ENCODE measurements around the gene CCDC27.

Gene CCDC27

DNA sequence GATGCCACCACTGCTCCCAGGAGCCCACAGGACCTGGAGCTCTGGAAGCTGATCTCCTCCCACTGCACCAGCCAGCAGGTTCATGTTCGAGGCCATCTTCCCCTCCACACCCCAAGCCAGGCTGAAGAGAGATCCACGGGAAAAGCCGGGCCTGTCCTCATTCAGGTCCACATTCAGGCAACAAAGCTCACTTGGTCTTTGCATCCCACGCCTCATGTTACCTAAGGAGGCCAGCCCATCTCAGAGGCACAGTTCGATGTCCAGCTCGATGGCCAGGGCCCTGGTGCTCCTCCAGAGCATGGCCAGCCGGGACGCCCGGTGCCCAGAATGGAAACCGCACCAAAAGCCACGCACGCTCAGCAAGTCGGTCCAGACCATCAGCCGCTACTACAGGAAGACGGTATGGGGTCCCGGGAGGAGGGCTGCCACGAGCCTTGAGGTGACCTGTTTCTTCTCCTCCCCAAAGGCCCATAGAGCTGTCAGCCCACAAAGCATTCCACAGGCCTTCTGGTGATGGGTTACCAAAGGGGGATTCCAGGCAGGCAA lies at the start of gene CCDC27:
Gene CCDC27 (plus strand): TSS at position 51 of the 546 bp plus-strand sequence. CDS start 32 bp downstream, at position 83.
- DNase-seq: no peak

DNA sequence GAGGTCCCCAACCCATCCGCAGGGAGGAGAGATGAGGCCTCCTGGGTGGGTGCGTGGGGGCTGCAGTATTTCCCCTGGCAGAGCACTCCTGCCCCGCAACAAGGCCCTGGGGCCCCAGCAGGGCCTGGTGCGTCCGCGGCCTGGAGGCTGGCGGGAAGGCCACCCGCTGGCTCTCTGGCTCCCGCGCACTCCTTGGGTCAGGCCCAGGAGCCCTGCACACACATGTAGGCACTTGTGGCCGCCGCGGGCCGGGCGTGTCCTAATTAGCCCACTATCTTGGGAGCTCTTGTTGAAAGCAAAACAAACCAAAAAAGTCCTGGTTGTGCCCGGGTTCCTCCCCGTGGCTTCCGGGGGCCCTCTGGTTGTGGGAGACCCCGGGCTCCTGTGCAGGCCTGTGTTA lies 49.7 kb upstream of the CCDC27 start:
- no peak for DNase-seq

DNA sequence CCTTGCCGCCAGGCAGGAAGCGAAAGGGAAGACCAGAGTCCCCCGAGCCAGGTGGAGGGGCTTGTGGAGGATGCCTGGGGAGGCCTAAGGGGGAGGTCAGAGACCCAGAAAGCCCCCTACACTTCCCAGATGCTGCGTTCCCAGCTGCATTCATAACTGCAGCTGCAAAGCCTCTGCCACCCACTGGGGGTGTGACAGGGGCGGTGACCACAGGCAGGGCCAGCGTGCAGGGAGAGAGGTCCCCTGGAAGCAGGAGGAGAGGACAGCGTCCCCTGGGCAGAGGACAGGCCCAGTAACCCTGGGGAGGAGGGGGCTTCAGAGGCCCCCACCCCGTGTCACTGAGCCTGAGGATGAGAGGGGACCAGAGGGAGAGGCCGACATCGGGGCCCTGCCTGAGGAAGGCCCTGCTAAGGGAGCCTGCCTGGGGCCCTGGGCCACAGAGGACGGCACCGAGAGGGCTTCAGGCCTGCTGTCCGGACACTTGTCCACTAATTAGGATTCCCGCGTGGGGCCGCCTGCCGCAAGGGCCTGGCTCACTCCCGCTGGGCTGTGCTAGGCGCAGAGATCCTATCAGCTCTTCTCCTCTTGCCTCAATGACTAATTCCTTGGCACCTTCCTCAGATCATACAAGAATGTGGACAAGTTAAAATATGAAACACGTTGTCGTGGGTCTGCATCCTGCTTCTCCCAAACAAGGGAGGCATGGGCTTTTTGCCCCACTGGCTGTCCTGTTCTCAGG lies 49.1 kb upstream of the CCDC27 start:
- DNase-seq: no peak

DNA sequence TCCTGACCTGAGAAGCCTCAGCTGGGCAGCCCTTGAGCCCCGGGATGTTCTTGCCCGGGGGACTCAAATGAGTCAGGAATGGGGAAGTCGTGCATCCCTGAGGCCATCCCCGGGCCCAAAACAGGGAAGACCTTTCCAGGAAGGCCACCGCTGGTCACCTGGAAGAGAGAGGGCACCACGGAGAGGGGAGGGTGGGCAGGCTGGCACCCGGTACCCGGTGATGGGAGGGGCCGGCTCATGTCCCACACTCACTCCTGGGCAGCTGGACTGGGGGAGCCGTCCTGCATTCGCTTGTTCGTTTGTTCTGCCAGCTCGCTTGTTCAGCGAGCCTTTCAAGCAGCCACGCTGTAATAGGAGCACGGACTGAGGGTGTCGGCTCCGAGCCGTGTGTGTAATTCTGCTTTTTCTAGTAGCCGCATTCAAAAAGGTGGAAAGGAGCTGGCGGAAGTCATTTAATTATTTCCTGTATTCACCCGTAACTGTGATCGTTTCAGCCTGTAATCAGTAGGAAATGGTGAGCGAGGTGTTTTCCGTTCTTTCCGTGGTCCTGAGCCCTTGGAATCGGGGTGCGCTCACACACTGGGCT lies 48.4 kb upstream of the CCDC27 start:
- DNase-seq: no peak

DNA sequence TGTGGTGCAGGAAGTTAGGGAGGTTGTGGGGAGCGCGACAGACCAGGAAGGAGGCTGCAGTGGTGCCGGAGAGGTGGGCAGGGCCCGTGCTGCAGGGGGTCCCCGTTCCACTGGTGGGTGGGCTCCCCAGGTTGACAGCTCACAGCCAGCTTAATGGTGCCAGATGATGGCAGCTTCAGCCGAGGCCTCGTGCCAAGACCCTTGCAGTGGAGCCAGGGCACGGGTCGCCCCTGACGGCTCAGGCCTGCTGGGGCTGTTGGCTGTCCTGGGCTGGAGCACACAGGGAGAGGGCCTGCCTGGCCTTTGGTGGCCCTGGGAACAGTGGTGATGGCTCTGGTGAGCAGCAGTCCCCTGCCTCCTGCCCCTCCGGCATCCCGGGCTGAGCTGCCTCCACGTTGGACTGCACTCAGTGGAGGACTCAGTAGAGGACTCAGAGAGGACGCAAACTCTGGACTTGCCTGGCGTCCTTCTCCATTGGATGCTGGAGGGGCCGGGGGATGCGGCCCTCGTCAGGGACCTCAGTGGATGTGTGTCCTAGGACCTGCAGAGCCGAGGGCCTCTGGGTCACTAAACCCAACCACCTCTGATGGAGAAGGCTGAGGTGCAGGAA lies 46.8 kb upstream of the CCDC27 start:
- no peak for DNase-seq

DNA sequence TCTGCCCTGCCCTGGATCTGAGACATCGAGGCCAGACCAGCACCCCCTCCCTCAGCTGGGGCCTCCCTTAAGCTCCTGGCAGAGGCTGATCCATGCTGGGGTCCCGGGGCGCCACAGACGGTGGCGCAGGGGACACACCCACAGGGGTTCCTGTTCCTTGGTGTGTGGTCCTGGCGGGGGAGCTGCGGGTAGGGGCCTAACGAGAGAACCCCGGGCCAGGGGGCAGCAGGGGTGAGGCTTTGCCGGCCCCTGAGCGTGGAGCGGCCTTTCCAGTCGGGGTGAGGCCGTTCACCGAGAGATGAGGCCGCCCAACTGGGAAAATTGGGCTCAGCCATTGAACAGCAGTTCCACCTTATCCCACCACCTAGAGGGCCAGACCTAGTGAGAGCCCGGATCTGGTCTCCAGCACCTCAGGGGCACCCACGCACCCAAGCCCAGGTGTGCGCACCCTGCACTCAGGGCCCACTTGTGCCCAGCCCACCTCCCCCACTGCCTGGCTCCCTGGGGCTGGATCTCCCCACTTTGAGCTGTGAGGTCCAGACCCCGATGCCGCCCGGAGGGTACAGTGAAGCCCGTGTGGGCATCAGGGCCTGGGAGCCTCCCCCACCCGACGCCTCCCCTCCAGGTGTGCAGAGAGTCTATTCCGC lies 45.5 kb upstream of the CCDC27 start:
- no peak for DNase-seq

DNA sequence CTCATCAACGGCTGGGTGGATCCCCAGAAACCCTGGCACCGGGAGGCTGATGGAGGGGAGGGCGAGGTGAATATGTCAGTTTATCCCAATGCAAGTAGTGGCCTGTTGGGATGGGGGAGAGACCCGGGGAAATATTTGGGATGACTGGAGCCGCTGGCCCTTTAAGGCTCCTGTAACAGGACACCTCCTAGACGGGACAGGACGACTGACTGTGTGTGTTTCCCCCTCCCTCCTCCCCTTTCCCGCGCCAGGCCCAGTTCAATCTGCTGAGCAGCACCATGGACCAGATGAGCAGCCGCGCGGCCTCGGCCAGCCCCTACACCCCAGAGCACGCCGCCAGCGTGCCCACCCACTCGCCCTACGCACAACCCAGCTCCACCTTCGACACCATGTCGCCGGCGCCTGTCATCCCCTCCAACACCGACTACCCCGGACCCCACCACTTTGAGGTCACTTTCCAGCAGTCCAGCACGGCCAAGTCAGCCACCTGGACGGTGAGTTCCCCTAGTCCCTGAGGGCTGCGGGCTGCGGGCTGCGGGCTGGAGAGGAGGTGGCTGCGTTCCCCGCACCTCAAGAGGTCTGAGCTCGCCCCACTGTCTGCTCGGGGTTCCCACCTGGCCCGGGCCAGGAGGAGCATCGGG lies 44.8 kb upstream of the CCDC27 start:
- no peak for DNase-seq

DNA sequence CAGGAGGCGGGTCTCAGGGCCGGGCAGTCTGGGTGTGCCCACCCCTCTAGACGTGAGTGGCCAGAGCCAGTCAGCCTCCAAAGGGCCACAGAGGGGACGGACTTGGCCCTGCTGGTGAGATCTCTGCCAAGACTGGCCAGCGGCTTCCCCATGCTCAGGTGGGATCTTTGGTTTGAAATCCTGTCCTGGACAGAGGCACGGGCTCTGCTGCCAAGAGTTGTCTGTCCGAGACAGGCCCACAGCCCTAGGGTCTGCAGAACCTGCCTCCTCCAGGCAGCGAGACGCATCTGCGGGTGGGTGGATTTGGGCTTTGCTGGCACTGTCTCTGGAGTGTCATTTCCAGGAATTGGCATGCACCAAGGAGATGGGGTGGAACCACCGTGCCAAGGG lies 44.3 kb upstream of the CCDC27 start:
- DNase-seq: no peak

DNA sequence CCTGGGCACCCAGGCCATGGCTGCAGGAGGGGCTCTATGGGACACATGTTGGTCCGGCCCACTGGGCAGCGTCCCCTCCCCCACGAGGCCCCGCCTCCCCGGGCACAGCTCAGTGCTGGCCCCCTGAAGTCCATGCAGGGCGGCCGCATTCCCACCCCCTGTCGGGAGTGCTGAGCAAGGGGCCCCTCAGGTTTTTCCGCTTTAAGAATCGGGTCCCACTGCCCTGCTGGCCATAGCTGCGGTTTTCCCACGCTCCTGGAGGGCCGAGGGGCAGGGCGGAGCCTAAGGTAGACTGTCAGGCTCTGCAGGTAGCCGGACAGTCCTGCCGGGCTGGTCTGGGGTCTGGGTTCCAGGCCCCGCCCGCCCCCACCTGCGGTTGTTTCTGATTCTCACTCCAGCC lies 43.5 kb upstream of the CCDC27 start:
- no peak for DNase-seq

DNA sequence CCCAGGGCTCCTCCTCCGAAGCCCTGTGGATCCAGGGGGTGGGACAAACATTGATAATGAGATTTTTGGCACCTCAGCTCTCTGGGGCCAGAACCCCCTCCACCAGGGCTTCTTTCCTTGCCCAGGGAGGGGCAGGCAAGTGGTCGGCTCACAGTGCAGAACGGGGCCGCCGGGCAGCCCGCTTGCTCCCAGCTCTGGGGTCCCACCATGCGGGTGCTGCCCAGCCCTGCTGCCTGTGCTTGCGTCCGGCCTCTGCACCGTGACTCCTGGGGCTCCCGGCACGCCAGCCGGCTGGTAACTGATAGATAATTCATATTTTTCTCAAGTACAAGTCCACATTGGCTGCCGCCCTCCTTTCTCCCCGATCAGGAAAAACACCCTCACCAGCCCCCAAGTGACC lies 42.0 kb upstream of the CCDC27 start:
- no peak for DNase-seq

DNA sequence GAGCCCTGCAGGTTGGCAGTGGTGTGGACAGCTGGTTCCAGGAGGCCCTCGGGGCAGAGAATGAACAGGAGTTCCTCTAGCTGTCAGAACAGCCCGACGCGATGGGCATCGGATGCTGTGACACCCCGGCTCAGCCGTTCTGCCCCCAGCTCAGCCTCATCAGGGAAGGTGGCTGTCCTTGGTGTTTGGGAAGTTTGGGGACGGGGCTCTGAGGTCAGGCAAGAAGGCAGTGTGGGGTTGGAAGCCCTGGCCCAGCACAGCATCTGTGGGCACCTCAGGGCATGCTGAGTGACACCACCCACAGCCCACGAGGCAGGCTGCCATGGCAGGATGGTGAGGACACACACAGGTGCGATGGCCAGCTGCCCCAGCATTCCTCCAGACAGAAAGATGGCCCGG lies 40.9 kb upstream of the CCDC27 start:
- no peak for DNase-seq

DNA sequence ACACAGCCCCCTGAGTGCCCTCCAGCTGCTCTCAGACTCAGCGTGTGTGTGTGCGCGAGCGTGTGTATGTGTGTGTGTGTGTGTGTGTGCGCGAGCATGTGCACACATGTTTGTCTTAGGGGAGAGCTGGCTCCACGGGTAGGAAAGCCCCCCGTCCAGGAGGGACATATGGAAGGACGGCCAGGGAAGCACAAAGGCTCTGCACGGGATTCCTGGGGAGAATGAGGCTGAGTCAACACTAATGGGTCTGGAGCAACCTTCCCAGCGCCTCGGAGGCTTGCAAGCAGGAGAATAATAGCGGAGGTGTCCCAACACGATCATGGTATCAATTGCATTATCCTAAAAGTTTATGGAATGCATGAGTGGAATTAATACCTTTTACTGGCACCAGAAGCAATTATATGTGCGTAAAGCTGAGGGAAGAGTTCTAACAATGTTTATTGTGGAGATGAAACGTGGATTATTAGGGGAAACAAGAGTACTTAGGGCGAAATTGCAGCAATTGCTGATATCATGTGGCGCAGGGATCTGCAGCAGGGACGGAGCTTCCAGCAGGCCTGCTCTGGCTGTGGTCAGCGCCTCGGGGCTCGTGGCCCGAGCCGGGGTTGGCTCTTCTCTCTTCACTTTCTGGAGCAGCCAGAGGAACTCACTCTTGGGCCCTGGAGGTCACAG lies 40.3 kb upstream of the CCDC27 start:
- DNase-seq: no peak

DNA sequence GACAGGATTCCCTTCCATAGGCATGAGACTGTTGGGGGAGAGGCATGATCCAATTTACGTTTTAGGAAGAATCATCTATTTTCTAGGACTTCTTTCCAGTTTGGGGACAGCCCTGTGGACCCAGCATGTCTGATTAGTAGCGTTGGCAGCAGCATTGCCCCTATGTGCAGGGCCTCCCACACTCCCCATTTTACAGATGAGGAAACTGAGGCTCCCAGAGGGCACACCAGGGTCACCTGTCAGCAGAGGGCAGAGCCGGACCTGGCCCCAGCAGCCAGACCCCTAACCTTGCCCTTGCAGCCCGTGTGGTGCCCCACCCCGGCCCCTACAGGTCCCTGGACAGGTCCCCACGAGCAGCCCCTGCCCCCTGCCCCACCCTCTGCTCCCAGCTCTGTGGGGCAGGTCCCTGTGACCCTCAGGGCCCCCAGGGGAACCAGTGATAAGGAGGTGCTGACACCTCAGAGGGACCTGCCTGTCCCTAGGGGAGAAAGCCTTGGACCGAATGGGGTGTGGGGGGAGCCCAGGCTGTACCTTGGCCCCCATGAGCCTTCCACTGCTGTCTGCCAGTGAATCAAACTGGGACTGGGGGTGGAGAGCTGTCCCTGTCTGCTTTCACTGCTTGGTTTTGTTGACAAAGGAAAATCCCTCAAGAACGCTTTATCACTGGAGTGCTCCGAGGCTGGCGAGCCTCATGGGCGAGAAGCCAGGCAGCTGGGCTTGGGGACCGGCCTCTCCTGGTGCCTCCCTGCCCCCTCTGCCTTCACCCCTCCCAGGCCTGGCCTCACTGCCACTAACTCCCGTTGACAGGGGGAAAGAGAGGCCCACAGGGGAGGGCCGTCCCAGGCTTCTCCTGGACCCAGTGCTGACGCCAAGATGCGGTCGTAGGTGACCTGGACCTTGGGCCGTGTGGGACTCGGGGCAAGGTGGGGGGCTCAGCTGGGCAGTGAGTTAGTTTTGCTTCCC lies 39.4 kb upstream of the CCDC27 start:
- DNase-seq: no peak

DNA sequence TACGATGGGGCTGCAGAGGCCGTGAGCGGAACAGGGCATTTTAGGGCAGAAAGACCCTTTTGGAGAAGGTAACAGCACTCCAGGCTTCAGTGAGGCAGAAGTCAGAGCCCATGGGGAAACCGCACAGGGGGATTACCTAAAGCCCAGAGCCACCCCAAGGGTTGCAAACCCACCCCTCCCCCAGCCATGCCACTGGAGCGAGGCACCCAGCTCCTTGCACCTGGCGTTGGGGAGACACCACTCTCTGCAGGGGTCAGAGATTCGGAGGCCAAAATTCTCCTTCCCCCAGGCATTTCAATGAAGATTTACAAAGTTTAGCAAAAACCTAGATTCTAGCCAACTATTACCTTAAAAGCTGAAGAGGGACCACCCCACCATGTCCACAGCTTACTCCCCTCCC lies 38.4 kb upstream of the CCDC27 start:
- DNase-seq: no peak

DNA sequence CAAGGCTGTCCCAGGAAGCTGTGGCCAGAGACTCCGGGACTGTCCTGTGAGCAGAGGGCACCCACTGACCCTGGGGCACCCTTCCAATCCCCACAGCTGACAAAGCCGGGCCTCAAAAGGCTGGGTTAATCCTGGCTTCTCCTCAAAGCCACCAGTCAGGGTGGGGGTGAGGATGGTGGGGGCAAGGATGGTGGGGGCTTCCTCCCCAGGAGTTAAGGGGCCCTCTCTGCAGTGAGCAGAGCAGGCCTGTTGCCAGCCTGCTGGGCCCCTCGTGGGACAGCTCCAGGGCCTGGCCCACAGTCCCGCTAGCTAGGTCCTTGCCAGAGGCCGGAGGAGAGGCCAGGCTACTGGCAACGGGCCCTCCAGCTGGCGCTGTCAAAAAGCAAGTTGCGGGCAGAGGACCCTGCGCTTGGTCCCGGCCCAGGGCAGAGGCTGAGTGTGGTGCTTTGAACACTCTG lies 37.9 kb upstream of the CCDC27 start:
- DNase-seq: no peak

DNA sequence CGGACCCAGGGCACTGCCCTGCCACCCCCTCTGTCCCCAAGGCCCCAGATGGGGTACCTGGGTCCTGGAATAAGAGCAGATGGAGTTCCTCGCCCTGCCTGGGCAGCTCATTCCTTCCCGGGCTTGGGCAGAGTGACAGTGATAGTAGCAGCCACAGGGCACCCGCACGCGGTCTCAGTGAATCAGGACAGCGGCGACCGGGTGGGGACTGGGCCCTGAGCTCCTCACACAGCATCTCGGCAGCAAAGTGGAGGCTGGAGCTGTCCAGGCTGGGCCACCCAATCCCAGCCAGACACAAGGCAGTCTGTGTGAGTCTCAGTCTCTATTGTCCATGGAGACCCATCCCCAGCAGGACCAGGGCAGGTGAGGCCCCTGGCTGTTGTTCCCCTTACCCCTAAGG lies 37.4 kb upstream of the CCDC27 start:
- no peak for DNase-seq

DNA sequence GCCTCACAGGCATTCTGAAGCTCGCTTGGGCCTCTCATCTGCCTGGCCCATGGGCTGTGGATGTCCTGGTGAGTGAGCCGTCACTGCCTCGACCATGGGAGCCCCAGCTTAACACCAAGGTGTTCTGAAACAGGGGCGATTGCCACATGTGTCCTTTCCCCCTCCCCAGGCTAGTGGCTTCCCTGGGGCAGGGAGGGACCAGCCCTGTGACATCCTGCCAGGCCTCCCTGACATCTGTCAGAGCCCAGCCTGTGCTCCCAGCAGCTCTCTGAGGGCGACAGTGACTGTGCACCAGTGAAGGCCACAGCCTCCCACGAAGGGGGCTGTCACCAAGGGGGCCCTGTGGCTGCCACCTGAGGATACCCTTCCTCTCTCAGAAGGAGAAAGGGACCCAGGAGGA lies 35.9 kb upstream of the CCDC27 start:
- DNase-seq: no peak

DNA sequence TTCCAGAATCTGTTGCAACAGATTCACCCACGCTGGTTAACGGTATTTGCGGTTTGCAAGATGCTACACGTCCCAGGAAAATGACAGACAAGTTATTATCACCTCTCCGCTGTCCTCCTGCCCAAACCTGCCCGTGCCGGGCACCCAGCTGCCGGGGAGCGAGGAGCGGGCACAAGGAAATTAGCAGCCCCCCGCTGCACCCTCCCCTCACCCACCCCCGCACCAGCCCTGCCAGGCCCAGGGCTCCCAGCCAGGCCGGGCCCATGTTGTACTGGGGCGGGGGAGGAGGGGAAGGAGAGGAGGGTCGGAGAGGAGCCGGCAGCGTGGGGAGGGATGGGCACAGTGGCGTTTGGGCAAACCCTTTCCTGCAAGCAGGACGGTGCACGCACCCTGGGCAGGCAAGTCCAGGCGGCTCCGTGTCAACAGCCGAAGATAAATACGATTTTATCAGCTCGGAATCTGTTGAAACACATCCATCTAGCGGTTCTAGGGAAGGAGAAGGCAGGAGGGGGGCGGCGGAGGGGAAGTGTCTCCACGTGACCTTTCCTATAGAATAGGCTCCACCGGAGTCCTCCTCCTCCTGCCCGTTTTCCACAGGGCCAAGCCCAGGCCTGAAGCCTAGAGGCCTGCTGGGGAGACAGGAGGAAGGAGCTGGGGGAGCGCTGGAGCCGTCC lies 35.1 kb upstream of the CCDC27 start:
- DNase-seq: no peak

DNA sequence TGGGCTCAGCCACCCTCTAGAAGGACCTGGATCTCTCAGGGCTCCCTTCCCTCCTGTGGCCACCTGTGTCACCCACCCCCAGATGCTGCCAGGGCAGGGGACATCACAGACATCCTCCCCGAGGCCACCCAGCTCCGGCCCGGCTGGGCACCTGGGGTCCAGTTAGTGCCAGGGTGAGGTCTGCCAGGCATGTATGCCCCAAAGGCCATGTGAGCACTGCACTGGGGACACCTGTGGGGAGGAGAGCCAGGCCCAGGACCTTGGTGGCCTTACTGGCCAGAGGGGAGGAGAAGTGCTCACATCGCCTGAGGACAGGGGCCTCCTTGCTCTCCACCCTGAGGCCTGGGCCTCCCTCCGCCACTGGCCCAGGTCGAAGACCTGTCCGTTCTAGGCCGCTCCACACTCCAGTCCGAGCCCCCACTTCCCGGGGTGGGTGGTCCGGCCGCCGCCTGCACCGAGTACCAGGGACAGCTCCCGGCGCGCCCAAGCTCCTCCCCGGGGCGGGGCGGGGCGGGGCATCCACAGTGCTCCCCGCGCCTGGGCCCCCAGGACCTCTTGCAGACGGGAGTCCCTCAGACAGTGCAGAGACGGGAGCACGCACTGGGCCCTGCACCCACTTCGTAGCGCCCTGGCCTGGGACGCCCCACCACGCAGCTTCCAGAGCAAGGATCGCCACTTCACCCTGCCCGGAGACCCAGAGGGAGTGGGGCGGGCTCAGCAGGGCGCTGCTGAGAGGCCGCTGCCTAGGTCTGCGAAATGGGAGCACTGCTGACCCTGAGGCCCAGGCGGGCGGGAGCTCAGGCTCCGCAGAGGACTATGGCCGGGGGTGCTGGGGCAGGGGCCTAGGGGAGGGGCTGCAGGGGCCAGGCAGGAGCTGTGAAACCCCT lies 34.3 kb upstream of the CCDC27 start:
- DNase-seq: no peak

DNA sequence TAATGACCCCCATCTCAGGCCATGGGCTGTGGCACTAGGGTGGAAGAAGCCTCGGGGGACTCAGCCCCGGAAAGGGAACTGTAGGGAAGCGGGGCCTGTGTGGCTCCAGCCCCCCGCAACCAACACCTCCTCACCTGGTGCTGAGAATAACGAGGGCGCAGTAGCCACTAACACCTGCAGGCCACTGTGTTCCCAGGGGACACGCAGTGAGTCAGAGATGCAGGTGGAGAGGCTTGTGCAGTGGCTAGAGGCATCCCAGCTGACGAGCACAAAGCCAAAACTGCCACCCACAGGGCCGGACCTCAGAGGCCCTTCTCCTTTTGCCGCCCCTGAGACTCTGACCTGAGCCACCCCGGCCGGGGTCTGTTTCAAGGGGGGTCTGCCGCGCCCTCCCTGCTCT lies 33.5 kb upstream of the CCDC27 start:
- no peak for DNase-seq

Measured in CD4-positive, alpha-beta T cell treated with Interleukin-15 for 1 hour (primary cell).